GM18526 (cell line): ENCODE data around the gene WFDC1.

Experiments used
- POLR2A ChIP-seq: IDR thresholded peaks from 3 replicates; pipeline ENCODE4 v1.6.1; 2011; ENCODE audit not compliant: insufficient read length; ENCODE audit errors: extremely low read depth

WFDC1 gene

GRCh38 chr16:84348386-84348888 is 53.8 kb downstream of the WFDC1 start:
- TF ChIP-seq POLR2A, result no peak

DNA sequence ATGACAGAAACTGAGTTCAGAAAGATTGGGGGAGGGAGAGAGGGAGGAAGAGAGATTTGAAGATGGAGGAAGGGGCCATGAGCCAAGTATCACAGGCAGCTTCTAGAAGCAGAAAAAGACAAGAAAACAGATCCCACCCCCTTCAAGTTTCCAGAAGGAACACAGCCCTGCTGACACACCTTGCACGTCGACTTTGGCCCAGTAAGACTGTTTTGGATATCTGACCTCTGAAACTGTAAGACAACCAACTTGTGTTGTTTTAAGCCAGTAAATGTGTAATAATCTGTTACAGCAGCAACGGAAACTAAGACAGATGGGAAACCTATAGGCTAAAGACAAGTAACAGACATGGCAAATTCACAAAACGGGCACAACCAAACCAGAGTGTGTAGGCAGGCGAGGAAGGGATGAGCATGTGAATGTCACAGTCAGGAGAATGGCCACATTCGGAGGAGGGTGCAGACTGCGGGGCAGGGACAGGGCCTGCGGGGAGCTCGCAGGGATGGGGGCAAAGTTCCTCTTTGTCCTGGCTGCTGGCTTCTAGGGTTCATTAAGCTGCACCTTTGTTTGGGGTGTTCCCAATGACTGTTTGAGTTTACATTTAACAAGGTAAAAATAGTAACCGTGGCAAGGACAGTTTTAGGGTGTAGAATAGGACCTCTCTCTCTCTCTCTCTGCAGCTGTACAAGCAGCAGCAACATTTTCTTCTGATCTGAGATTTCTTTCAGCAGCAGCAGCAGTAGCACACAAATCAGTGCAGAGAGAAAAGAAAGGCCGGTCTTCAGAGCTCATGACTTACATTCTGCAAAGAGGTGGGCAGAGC is 55.4 kb downstream of the WFDC1 start:
- TF ChIP-seq POLR2A, result no peak

DNA sequence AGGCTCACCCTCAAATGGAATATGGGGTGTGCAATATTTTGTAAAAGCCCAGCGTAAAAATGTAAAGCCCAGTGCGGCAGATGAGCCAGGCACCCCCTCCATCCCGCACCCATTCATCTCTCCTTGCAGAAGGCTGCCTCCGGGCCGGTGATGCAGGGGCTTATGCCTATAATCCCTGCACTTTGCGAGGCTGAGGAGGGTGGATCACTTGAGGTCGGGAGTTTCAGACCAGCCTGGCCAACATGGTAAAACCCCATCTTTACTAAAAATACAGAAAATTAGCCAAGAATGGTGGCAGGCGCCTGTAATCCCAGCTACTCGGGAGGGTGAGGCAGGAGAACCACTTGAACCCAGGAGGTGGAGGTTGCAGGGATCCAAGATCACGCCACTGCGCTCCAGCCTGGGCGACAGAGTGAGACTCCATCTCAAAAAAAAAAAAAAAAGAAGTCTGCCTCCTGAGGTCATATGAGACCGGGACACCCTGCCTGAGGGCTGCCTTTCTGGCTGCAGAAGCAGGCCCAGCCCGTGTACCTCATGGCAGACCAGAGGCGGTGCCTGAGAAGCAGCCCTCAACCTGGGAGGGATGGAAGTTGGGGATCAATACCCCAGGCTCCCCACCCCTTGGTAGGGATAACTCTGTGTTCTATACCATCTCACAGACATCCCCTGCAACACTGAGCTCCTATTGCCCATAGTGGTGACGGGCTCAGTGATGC is 56.2 kb downstream of the WFDC1 start:
- no peak for TF ChIP-seq POLR2A

DNA sequence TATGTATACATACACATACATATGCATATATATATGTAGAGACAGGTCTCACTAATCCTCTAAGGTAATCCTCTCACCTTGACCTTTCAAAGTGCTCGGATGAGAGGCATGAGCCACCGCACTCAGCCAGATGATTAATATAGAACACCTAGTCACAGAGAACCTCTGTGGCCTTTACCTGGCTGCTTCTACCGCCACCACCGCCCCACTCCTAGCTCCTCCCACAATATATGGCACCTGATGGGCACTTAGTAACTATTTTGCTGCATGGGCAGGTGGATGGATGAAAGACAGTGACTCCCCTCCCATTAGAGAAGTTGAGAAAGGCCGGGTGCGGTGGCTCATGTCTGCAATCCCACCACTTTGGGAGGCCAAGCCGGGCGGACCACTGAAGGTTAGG is 57.0 kb downstream of the WFDC1 start:
- TF ChIP-seq POLR2A, result no peak

DNA sequence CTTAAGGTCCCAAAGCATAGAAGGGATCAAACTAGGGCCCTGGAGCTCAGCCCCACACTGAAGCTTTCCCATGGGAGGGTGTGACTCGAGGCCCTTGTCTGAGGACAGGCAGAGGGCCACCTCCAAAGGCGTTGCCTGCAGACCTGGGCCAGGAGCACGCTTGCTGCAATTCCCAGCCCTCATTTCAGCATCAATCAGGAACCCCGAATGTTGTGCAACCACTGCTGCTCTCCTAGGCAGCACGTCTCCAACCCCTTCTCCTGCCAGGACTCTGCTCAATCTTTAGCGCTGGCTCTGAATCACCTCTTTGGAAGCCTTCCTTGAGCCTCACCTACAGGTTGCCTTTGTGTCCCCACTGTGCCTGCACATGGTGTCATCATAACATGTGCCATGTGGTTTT is 59.6 kb downstream of the WFDC1 start:
- no peak for TF ChIP-seq POLR2A

GRCh38 chr16:84355149-84355548 is 60.5 kb downstream of the WFDC1 start:
- no peak for TF ChIP-seq POLR2A

GRCh38 chr16:84356176-84356575 is 61.5 kb downstream of the WFDC1 start:
- TF ChIP-seq POLR2A, result no peak

- TF ChIP-seq POLR2A, result no peak
These were observed 62.0 kb downstream of the WFDC1 start for GRCh38 chr16:84356591-84357116.

DNA sequence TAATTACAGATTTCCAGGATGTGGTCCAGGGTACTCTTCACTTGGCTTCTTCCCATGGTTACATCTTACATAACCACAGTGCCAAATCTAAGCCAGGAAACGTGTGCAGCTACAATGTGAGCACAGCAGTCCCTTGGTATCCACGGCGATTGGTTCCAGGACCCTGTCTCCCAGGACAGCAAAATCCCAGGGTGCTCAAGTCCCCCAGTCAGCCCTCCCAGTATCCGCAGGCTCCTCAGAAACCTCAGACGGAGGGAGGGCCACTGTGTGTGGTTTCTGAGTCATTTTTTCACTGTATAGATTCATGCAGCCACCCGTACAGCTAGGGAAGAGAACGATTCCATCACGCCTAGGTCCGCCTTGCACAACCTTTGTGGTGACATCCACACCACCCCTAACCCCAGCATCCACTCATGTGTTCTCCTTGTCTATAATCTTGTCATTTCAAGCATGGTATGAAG is 62.5 kb downstream of the WFDC1 start:
- TF ChIP-seq POLR2A, result no peak

GRCh38 chr16:84358601-84359295 is 64.1 kb downstream of the WFDC1 start:
- TF ChIP-seq POLR2A, result no peak

- TF ChIP-seq POLR2A, result no peak
These were observed 64.6 kb downstream of the WFDC1 start for GRCh38 chr16:84359326-84359725.

DNA sequence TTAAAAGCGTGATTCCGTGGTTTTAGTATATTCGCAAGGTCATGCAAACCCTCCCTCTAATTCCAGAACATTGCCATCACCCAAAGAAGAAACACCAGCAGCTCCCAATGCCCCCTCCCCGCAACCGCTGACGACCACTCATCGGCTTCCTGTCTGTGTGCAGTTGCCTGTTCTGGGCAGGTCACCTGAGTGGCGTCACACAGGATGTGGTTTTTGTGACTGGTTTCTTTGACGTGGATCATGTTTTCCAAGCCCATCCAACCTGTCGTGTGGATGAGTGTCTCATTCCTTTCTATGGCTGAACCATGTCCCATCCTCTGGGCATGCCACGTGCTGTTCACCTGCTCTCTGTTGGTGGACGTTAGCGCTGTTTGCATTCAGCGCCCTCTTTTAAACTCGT is 65.5 kb downstream of the WFDC1 start:
- no peak for TF ChIP-seq POLR2A

- no peak for TF ChIP-seq POLR2A
These were observed 66.1 kb downstream of the WFDC1 start for GRCh38 chr16:84360748-84361147.

GRCh38 chr16:84361546-84361945 is 66.9 kb downstream of the WFDC1 start:
- TF ChIP-seq POLR2A, result no peak

GRCh38 chr16:84362471-84362941 is 67.8 kb downstream of the WFDC1 start:
- TF ChIP-seq POLR2A, result no peak

DNA sequence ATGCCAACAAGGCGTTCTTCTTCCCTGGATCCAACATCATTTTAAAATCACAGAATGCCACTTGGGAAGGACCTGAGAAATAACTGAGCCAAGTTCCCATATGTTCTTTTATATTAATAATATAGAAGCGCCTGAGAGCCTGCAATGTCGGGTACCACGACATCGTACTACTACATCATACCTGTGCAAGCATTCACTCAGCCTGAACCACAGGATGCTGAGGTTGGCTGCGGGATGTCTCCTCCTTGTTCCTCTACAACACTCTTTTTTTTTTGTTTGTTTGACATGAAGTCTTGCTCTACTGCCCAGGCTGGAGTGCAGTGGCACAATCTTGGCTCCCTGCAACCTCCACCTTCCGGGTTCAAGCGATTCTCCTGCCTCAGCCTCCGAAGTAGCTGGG is 71.5 kb downstream of the WFDC1 start:
- no peak for TF ChIP-seq POLR2A

GRCh38 chr16:84367297-84367680 is 72.6 kb downstream of the WFDC1 start:
- TF ChIP-seq POLR2A, result no peak
